Measurements from ENCODE around the gene PEPD.

PEPD gene

DNA sequence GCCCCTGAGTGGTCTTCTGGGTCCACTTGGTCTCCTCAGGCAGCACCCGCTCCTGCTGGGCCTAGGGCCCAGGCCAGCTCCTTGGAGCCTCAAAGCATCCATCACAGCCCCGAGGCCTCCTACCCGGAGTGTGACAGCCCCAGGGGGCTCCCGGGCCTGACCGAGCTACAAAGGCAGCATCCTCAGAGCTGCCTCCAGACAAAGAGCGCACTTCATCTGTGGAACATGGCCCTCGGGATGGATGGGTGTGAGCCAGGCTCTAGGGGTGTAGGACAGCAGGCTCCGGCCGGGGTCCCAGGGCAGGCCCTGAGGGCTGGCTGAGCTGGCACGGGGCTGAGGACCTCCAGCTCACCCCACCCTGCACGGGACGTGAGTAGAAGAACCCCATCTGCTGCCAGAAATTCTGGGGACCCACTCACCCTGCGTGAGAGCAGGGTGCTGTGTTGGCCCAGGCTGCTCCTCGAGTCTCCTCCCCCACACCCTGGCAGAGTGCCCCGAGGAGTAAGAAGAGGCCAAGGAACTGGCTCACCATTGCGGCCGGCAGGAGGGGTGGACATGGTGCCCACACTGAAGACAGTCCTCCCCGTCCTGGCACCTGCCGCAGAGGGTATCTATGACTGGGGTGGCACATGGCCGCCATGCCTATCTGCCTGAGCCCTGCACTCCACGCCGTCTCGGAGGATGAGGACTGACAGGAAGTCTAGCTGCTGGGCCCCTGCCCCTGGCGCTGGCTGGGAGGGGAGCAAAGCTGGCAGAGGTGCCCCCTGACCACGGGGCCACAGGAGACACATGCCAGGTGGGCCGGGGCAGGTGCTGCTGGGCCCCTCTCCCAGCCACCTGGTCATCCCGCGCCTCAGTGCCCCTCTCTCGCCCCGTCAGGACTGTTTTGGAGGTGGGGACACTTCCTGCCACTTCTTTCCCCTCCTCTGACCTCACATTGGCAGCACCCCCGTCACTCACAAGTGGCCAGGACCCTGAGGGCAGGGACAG is 125.7 kb downstream of the PEPD start:
- DNase-seq (ENCODE audit: low read depth): no peak

DNA sequence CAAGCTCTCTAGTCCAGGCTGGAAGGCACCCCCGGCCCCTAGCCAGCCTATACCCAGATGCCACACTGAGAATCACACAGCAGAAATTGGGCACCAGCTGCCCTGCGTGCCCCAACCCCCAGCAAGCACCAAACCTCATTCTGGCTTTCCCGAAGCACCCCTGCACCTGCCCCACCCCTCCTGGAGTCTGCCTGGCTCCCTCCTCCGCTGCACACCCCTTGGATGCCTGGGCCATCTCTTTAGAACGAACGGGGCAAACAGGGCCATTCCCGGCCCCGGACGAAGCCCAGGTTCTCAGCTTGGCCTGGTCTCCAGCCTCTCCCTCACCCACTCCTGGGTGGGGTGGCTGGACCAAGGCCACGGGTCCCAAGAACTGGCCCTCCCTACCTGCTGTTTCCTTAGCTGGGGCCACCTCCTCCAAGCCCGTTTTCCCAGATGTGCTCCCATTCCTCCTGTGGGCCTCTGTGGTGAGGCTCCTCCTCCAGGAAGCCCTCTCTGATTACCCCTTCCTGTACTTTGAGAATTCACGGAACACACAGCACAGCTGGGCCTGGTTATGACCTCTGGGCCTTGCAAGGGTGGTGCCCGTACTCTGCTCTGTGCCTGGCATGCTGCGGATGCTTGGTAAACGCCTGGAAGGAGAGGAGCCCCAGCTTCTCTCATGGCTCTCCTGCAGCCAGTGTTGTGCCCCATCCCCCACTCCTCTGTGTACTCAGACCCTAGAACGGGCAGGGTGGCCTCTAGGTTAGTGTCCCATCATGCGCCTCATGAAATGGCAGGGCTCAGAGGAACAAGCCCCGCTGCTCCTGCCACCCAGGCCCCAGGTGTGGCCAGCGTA is 126.6 kb downstream of the PEPD start:
- DNase-seq (ENCODE audit: low read depth): no peak

DNA sequence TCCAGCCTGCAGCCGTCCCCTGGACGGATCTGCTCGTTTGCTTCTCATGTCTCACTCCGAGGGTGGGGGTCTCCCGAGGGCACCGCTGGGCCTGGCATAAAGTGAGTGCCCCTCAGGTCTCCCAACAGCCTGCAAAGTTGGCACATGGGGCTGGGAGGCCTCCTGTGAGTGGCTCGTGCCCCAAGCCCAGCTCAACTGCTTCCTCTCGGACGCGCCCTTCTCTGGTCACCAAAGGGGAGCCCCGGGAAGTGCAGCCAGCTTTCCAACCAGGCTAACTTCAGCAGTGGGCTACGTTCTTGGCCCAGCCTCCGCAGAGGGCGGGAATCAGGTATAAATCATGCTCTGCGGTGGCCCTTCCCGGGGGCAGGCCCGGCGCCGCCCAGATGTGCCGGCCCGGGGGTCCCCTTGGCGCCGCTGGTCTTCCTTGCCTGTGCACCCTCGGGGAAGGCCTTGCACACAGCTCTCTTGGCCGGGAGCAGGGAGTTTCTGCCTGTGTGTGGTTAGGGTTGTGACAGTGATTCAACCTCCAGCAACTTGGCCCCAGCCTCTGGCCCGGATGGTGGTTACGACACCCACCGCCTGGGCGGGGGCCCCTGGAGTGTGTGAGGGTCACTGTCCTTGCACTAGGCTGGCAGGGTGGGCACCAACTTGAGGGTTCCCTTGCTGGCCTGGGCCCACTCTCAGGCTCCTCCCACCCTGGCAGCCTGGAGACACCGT is 127.4 kb downstream of the PEPD start:
- DNase-seq (ENCODE audit: low read depth): no peak

GRCh38 chr19:33393286-33394005 is 128.1 kb downstream of the PEPD start:
- DNase-seq (ENCODE audit: low read depth): no peak

DNA sequence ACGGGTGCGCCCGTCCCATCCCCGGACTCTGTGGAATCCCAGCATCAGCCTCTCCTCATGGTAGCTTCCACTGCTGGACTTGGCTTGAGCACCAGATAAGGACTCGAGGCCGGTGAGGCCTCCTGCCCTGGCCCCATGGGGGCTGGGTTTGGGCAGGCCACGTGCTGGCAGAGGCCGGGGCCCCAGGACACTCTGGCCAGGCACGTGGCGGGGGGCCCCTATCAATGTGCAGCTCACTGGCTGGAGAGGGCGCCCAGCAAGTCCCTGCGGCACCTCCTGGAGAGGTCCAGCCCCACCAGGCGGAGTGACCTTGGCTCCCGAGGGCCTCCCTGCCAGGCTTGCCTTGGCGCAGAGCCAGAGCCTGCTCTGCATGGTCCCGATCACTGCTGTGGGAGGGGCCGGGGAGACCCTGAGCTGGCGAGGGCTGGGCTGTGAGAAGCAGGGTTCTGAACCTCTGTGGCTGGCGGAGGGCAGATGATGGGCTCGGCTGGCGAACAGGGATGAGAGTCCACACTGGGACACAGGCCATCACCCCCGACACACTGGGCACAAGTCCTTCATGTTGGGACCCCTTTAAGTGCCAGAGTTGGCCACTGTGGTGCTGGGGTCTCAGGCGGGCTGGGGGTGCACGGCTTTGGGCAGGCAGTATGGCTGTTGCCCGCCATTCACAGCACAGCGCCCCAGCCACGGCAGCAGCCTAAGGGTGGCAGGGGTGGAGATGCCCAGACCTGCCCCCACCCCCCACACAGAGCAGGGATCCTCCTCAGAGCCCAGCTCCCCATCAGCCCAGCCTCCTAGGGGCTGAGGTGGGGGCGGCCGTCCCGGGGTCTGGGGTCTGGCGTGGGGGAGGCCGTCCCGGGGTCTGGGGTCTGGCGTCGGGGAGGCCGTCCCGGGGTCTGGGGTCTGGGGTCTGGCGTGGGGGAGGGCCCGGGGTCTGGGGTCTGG is 129.0 kb downstream of the PEPD start:
- no peak for DNase-seq (ENCODE audit: low read depth)

- DNase-seq (ENCODE audit: low read depth): no peak
These were observed 129.9 kb downstream of the PEPD start for GRCh38 chr19:33391631-33392249.

GRCh38 chr19:33390908-33391630 is 130.5 kb downstream of the PEPD start:
- DNase-seq (ENCODE audit: low read depth): no peak

DNA sequence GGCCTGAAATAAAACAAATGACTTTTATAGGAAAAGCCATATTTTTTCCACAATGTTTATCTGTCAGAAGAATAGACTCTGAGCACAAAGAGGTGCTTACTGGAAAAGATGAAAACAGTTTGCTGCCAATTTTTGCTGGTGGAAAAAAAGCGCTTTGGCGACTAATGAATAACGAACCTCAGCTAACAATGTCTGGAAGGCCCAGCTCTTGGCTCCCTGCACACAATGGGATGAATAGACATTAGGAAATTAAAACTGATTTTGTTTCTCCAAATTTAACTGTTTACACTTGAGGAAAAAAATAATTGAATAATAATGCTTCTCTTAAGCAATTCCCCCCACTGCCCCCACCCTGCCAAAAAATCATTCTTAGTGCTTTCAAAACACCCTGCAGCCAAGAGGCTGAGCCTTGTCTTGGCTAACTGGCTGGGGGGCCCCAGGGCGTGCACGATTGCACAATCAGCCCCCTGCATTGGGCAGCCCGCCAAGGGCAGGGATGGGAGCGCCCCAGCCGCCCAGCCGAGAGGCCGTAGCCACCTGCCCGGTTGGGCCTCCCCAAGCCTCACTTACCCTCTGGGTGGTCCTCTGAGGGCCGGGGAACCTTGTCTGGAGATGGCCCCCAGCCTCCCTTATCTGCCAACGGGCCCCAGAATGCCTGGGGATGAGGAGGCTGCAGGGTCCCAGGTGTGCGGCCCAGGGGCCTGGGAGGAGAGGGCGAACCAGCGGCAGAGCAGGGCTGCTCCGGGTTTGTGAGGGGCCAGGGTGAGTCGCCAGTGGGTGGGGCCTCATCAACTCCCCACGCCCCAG is 131.3 kb downstream of the PEPD start:
- DNase-seq (ENCODE audit: low read depth): no peak

GRCh38 chr19:33389421-33390100 is 132.0 kb downstream of the PEPD start:
- DNase-seq (ENCODE audit: low read depth): no peak

DNA sequence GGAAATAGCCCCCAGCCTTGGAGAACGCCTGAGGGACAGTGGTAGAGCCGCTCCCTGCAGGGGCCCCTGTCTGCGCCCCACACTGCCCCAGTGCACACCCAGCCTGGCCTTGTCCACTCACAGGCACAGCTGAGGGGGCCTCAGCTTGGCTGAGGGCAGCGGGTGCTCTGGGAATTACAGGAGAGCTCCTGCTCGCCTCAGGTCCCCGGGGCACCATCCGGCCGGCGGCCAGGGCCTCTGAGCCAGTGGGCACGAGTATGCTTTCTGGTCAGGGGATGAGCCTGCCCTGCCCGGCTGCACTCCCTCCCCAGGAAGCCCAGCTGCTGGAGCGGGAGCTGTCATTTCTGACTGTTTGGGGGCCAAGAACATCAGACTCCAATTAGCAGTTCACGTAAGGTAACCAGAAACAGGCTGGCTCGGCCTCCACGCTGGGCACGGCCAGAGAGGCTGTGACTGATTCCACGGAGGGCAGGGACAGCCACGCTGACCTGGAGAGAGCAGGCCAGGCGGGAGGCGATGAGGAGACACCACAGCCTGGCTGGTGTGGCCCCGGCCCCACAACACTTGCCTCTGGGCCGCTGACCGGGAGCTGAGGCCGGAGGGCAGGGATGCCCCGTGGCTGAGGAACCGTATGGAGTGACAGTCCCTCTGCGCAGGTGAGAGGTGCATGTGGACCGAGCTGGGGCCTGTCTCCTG is 132.7 kb downstream of the PEPD start:
- DNase-seq (ENCODE audit: low read depth): no peak

DNA sequence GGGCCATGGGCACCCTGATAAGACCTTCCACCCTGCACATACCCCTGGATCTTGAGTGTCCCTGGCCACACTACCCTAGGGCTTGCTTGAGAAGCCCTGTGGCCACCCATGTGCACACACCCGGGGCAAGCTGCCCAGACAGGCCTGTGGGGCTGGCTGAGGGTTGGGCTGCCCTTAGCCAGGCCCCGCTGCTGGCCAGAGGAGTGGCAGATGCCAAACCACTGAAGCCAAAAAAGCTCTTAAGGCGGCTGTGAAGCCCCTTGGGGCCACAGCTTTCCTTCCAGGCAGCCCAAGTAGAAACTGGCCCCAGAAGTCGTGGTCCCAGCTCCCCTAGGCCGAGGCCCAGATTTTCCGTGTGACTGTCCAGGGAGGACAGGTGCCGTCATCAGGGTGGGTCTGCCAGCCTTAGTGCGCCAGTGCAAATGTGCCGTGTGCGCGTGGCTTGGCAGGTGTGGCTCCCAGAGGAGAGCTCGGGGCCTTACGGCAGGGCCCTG is 133.3 kb downstream of the PEPD start:
- DNase-seq (ENCODE audit: low read depth): no peak

GRCh38 chr19:33387351-33388230 is 134.0 kb downstream of the PEPD start:
- no peak for DNase-seq (ENCODE audit: low read depth)

DNA sequence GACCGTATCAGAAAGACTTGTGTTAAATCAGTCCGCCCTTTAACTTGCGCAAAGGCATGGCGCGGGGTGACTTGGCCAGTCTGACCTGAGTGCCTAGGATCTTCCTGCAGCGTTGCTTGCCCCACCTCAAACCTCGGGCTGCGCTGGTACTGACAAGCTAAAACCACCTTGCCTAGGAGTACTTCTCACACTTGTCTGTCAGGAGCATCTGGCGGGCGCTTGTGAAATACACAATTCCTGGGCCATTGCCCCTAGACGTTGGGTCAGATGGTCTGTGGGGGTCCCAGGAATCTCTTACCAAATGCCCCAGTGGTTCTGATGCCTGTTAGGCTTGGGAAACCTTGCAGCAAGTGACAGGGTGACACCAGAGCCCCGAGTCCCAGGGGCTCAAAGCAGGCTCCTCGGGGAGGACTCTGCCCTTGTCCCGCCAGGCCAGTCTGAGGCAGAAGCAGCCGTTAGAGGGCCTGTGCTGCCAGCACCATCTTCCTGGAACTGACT is 135.2 kb downstream of the PEPD start:
- DNase-seq (ENCODE audit: low read depth): no peak

DNA sequence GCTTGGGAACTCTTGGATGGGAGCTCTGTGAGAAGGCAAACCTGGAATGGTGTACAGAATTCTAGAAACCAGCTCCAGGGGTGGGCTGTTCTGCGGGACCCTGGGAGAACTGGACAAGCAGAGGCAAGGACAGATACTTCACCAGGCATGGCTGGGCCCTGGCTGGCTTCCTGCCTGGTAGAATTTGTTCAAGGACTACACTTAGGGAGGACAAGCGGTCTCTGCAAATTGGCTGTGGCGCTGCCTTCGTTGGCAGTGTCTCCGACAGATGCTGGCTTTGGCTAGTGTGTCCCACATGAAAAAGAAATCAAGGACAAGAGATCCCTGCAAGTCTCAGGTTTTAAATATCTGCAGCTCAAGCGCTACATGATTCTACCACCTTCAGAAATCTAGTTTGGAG is 135.6 kb downstream of the PEPD start:
- no peak for DNase-seq (ENCODE audit: low read depth)

DNA sequence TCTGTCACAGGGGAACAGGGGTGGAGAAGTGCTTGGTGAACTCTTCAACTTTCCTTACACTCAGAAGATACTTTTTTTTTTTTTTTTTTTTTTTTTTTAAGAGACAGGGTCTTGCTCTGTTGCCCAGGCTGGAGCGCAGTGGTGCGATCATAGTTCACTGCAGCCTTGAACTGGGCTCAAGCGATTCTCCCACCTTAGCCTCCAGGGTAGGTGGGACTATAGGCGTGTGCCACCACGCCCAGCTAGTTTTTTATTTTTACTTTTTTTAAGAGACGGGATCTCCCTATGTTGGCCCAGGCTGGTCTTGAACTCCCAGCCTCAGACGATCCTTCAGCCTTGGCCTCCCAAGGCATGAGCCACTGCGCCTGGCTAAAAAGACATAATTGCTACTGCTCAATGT is 136.6 kb downstream of the PEPD start:
- DNase-seq (ENCODE audit: low read depth): no peak
